Keratinocyte (primary cell): ENCODE data around the gene POLD3.

Experiments used
- EZH2 ChIP-seq: IDR thresholded peaks from one replicate; pipeline ENCODE4 v1.6.1; 2012; ENCODE audit warnings: inconsistent platforms, mild to moderate bottlenecking, low read length, moderate library complexity
- TF ChIP-seq, protein P1 (sequence below), 3 experiments: IDR thresholded peaks in 1 of 3; conservative IDR thresholded peaks in 1 of 3; optimal IDR thresholded peaks in 1 of 3; 2 replicates in 2 of 3; 3 replicates in 1 of 3; pipeline versions ENCODE3 to v1.5.1; 2011; ENCODE audit warnings: low read length in 3 of 3, mild to moderate bottlenecking in 3 of 3, moderate library complexity in 2 of 3, control low read depth in 1 of 3, inconsistent platforms in 1 of 3; ENCODE audit not compliant: insufficient read depth in 2 of 3; ENCODE audit errors: extremely low read depth in 1 of 3

DNA sequence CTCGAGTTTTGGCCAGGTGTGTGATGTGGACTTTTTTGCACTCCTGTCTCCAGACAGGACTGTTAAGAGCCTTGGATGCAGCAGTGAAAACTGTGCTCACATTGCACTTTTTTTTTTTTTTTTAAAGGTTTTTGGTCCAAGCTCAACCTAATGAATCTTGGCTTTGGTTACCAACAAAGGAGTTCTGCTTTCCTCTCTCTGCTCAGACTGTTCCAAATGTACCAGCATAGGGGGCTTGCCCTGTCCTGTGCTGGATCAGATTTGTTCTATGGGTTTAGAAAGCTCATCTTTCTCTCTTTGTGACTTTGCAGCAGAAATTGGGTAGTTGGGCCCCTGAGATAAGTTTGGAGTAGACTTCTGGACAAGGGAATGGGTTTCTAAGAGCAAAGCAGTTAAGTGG lies 45.3 kb downstream of the POLD3 start:
- TF ChIP-seq, protein P1, sequence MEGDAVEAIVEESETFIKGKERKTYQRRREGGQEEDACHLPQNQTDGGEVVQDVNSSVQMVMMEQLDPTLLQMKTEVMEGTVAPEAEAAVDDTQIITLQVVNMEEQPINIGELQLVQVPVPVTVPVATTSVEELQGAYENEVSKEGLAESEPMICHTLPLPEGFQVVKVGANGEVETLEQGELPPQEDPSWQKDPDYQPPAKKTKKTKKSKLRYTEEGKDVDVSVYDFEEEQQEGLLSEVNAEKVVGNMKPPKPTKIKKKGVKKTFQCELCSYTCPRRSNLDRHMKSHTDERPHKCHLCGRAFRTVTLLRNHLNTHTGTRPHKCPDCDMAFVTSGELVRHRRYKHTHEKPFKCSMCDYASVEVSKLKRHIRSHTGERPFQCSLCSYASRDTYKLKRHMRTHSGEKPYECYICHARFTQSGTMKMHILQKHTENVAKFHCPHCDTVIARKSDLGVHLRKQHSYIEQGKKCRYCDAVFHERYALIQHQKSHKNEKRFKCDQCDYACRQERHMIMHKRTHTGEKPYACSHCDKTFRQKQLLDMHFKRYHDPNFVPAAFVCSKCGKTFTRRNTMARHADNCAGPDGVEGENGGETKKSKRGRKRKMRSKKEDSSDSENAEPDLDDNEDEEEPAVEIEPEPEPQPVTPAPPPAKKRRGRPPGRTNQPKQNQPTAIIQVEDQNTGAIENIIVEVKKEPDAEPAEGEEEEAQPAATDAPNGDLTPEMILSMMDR (optimal IDR thresholded peaks at IDR 0.05 in 1 of 3, IDR thresholded peaks at IDR 0.05 in 1 of 3, conservative IDR thresholded peaks at IDR 0.05 in 1 of 3; ENCODE audit: extremely low read depth in 1 of 3, insufficient read depth in 2 of 3, low read length in 3 of 3) = no peak
- TF ChIP-seq EZH2 = no peak
